Endometrial microvascular endothelial cells (primary cell): Measurements from ENCODE around the gene EXOSC3. TPM values are rescaled to one million over a fixed set of nuclear protein-coding genes. Genes with fewer than 3 reads are reported as not detected.
"Not testable (repeated sequence)": the region's sequence is repeated elsewhere in the genome, so short reads cannot be mapped to it uniquely, and the experiment has no call there.

Experiments
- in situ Hi-C: cut with HindIII; loops from 2 replicates; pipeline ENCODE4 v1.10.0; 2017; ENCODE audit warnings: low sequenced_read_pairs, low pct_unique_long_range_greater_than_20kb; ENCODE audit errors: inconsistent ontology term
- total RNA-seq: library from RNA; depleted of rRNA; stranded (reverse); fragments of >200 nt; gene quantifications from one replicate; pipeline ENCODE4 v1.2.3, GENCODE V29; 2015; ENCODE audit errors: inconsistent ontology term

The EXOSC3 gene
- total RNA-seq, 1 donor from 2014 or later: 20.8 TPM

GRCh38 chr9:37784291-37784615, 611 bp downstream of the EXOSC3 start:
- in situ Hi-C loops: no loop called here

GRCh38 chr9:37778534-37778933, 6.3 kb downstream of the EXOSC3 start:
- in situ Hi-C loops: no loop called here

GRCh38 chr9:37776328-37776727, 8.5 kb downstream of the EXOSC3 start:
- in situ Hi-C loops: no loop called here

- in situ Hi-C loops: no loop called here
These were observed 9.5 kb downstream of the EXOSC3 start for GRCh38 chr9:37775216-37775919.

GRCh38 chr9:37769995-37770394, 14.9 kb downstream of the EXOSC3 start:
- in situ Hi-C loops: no loop called here

DNA sequence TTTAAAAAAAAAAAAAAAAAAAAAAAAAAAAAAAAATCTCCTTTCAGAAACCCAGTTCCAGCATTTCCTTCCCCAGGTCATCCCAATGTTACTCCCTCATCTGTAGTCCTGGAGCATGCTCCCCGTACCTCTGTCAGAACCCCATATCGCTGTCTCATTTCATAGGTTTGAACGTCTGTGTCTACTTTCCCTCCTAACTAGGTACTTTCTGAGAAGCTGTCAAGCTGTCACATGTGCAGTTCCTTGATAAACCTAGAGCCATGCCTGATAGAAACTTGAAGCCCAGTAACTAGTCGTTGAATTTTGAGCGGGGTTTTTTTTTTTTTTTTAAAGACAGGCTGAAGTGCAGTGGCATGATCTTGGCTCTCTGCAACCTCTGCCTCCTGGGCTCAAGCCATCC, 15.6 kb downstream of the EXOSC3 start:
- in situ Hi-C loops: no loop called here

DNA sequence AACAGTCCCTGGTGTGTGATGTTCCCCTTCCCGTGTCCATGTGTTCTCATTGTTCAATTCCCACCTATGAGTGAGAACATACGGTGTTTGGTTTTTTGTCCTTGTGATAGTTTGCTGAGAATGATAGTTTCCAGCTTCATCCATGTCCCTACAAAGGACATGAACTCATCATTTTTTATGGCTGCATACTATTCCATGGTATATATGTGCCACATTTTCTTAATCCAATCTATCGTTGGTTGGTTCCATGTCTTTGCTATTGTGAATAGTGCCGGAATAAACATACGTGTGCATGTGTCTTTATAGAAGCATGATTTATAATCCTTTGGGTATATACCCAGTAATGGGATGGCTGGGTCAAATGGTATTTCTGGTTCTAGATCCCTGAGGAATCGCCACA, 19.6 kb downstream of the EXOSC3 start:
- in situ Hi-C loops: not testable (repeated sequence)

GRCh38 chr9:37761511-37761910, 23.4 kb downstream of the EXOSC3 start:
- in situ Hi-C loops: no loop called here

GRCh38 chr9:37760416-37761161, 24.3 kb downstream of the EXOSC3 start:
- in situ Hi-C loops: no loop called here

GRCh38 chr9:37758747-37759146, 26.1 kb downstream of the EXOSC3 start:
- in situ Hi-C loops: no loop called here

DNA sequence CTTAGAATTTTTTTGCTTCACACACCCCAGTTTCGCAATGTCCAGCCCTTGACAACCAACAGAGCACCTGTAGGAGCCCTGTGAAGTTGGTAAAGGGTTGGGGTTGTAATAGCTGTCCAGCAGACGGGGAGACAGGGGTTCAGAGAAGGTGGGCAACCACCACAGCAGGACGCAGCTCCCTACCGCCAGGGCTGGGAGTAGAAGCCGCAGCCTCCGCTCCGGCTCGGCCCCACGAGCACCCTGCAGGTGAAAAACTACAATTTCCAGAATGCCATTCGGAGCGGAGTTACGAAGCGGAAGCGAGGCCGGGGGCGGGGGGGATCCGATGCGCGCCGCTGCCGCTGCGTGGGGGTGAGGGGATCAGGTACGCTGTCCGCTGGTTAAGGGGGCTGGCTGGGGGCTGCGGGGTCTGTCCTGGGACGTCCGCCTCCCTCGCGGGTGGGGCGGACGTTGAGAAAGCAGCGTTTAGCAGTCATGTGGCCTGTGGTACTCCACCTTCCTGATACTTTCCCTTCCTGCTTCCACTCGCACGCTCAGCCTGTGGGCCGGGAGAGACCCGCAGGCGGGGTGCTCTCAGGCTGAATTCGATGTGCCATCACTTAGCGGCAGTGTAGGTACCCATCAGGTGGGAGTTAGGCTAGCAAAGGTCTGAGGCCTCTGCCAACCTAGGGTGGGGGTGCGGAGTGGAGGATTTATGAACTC, 31.2 kb downstream of the EXOSC3 start, which contains the start of gene TRMT10B:
TSS of gene TRMT10B (plus strand) at position 317 of the 702 bp plus-strand sequence. CDS start 8,127 bp downstream, outside the sequence.
- in situ Hi-C loops: no loop called here

- in situ Hi-C loops: no loop called here
These were observed 32.0 kb downstream of the EXOSC3 start for GRCh38 chr9:37752642-37753488.

GRCh38 chr9:37752112-37752511, 32.8 kb downstream of the EXOSC3 start:
- in situ Hi-C loops: not testable (repeated sequence)

GRCh38 chr9:37751704-37752103, 33.2 kb downstream of the EXOSC3 start:
- in situ Hi-C loops: not testable (repeated sequence)

GRCh38 chr9:37751186-37751585, 33.7 kb downstream of the EXOSC3 start:
- in situ Hi-C loops: no loop called here

DNA sequence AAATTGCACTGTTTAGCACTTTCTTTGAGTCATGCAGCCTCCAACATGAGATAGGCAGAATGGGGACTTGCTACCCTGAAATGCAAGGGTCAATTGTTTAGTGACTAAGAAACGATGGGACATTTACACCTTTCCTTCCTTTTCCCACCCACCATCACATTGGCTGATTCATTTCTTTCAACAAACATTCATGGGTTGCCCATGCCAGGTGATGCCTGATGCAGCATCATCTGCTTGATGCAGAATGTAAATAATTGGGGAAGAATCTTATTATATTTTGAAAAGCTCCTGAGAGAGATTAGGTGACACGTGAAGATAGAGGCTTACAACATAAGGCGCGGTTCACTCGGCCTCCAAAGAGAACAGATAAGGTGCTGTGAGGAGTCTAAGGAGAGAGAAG, 35.7 kb downstream of the EXOSC3 start:
- in situ Hi-C loops: no loop called here

GRCh38 chr9:37747271-37747753, 37.6 kb downstream of the EXOSC3 start:
- in situ Hi-C loops: no loop called here

- in situ Hi-C loops: no loop called here
These were observed 38.2 kb downstream of the EXOSC3 start for GRCh38 chr9:37746448-37747270.
